HG03442 (cell line): ENCODE measurements around the gene GIT1.

Source experiments
- ATAC-seq: cut with Tn5 transposase; IDR thresholded peaks from one replicate; pipeline ENCODE4 v1.9.1; 2021; ENCODE audit warnings: mild to moderate bottlenecking, moderate library complexity; ENCODE audit not compliant: unreplicated experiment

GIT1 gene

GRCh38 chr17:29581583-29582253 lies 7.7 kb downstream of the GIT1 start:
- no peak for ATAC-seq

- peak; percentile 51 for ATAC-seq
Observed at GRCh38 chr17:29579866-29580771, 9.3 kb downstream of the GIT1 start.

DNA sequence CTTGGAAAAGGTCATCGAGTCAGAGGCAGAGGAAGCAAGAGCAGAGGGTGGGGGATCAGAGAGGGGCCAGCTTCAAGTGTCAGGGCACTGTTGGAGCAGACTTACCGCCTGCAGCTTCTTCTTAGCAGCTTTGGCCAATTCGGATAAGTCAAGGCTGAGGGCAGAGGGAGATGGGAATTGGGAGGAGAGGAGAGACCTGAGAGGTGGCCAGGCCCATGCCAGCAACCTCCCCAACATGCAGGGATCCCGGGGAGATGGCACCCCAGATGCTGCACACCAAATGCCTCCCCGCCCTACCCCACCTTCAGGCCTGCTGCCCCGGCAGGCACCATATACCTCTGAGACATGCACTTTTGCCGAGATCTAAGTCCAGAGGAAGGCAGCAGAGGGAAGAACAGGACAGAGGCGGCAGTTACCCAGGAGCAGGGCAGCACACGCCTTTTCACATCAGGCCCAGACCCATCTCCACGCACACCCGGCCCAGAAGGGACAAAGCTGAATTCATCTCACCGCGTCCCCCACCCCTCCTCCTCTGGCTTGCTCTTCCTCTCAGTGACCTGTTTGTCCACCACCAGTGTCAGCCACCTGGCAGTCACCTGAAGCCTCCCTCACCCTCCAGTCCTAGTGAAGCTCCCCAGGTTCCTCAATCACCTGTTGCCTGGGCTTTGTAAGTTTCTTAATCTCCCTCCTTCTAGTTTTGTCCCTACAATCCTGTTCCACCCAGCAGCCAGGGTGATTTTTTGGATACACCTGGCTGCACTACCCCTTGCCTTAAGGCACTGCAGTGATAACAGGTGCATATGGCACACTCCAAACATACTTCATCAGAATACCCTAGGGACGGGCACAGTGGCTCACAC lies 10.6 kb downstream of the GIT1 start:
- ATAC-seq = no peak

DNA sequence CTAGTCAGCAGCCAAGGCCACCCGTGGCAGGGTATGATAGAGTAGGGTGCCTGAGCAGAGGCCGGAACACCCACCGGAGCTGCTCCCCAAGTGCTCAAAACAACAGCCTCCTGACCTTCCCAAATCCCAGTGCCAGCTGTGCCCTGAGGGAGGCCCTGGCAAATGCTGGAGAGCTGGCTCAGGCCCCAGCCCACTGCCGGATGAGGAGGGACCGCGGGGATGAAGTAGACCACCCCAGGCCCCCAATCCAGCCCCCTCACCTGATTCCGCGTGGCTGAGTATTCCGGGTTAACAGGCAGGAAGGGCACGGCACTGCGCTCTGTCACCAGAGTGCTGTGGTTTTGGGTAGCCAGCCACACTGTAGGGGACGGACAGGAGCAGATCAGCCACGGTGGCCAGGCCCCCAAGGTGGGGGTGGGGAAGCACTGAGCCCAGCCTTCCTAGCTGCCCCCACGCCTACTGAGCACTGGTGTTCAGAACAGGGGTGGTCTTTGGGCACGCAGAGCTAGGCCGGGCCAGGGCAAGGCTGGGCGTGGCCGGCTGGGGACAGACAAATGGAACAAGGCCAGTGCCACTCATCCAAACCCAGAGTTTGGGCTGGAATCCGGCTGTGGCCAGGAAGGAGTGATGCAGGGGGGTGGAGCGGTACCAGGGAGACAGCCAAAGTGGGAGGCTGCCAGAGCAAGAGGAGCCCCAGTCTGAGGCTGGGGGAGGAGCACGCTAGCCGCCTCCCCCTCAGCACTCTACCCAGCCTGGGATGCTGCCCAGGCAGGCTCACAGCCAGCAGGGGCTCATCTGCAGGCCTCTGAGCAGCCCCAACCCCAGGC lies 11.8 kb downstream of the GIT1 start:
- no peak for ATAC-seq

- no peak for ATAC-seq
Observed at GRCh38 chr17:29577001-29577370, 12.5 kb downstream of the GIT1 start.

GRCh38 chr17:29576214-29577000 lies 13.0 kb downstream of the GIT1 start:
- no peak for ATAC-seq

GRCh38 chr17:29575511-29576213 lies 13.8 kb downstream of the GIT1 start:
- no peak for ATAC-seq

DNA sequence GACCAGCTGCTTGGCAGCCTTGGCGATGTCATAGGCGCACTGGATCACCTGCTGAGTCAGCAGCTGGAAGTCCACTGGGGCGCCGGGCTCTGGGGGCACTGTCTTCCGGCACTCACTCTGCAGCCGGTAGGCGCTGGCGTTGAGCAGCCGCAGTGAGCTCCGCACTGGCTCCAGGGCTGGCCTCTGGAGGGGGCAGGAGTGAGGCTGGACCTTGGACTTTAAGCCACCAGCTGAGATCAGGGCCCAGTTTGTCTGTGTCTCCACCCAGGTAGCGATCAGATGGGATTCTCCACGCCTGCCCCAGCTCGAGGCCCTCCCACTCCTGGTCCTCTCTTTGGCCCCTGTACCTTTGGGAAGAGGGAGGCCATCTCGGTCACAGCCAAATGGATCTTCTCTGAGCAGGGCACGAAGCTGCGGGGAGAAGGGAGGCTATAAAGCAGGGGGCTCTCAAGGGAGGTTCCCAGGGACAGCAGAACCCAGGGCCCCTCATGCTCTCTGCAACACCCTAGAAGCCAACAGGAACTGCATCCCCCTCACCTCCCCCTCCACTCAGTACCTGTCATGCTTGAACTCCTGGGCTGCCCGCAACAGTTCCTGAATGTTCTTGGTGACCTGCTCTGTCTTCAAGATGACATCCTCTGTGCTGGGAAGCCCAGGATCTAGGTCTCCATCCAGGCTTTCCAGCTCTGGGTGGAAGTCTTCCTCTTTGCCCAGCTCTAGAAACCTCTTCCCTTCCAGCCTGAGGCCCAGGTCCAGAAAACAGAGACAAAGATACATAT lies 14.5 kb downstream of the GIT1 start:
- ATAC-seq = no peak

- ATAC-seq = no peak
Observed at GRCh38 chr17:29573871-29574731, 15.3 kb downstream of the GIT1 start.

GRCh38 chr17:29573558-29573869 lies 15.9 kb downstream of the GIT1 start:
- ATAC-seq = no peak

DNA sequence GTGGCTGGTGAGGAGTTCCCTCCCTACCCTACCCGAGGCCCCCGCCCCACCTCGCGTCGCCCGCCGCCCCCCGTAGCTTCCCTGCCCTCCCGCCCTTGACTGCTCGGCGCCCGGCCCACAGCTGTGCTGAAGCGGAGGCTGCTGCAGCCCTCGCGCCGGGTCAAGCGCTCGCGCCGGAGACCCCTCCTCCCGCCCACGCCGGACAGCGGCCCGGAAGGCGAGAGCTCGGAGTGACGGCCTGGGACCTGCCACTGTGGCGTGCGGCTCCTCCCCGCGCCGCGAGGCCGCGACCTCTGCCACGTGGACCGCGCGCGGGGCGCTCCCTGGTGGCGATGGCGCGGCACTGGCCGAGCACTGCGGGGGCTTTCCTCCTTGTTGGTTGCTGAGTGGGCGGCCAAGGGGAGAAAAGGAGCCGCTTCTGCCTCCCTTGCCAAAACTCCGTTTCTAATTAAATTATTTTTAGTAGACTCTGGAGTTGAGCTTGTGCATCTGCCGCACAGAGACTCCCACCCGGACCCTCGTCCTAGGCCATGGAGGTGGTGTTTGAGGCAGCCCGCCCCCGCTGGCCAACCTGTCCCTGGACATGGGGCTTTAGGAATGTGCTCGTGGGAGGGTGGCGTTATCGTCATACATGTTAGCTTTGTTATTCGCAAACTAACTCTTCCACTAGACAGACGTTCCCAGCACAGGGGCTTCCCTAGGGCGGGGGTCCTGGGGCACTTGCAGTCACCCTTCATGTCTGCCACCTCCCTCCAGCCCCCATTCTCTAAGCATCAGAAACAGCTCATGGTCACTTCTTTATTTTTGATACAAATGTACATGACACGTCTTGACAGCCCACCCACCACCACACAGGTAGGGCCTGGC lies 16.5 kb downstream of the GIT1 start:
- no peak for ATAC-seq

- ATAC-seq = no peak
Observed at GRCh38 chr17:29571883-29572681, 17.4 kb downstream of the GIT1 start.

- no peak for ATAC-seq
Observed at GRCh38 chr17:29571486-29571882, 18.0 kb downstream of the GIT1 start.

- no peak for ATAC-seq
Observed at GRCh38 chr17:29570521-29570920, 18.9 kb downstream of the GIT1 start.

DNA sequence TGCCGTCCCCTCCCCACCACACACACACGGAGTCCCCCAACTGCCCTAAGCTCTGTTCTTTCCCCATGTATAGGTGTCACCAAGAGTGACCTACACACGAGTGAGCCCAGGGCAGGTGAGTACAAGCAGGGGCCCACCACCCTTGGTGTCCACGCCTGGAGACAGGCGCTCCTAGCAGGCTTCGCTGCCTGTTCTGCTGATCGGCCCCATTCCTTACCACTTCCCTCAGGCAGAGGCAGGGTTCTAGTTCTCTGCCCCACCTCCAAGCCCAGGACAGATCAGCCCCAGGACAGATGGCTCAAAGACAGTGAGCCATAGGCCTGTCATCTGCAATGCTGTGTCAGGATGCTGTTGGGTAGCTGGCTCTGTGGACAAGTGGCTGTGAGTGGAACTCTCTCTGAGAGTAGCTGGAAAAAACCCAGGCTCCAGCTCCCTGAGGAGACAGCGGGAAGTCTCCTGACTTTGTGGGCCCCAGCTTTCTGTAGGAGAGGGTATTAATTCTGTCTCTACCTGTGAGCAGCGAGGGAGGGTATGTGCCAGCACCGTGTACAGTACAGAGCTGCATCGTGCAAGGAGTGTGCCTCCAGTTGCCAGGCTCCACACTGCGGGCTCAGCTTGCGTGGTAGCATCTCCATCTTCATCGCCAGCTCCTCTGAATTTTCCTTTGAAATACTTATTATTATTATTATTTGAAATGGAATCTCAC lies 20.1 kb downstream of the GIT1 start:
- no peak for ATAC-seq
